Activated CD4-positive, alpha-beta T cell treated with anti-CD3 and anti-CD28 coated beads for 1 hour (primary cell): ENCODE data around the gene ALDH16A1.

ENCODE experiments used
- DNase-seq: peaks from one replicate; pipeline ENCODE4 v3.0.0-alpha.2; 2020

Gene ALDH16A1

GRCh38 chr19:49425178-49425577, 27.8 kb upstream of the ALDH16A1 start, which contains the start of gene GFY:
TSS of gene GFY (plus strand) at chr19:49425388. CDS start at chr19:49426431, 1,043 bp downstream.
- DNase-seq: no peak

- DNase-seq: no peak
These were observed 27.0 kb upstream of the ALDH16A1 start for GRCh38 chr19:49425922-49426592.

- DNase-seq: no peak
These were observed 25.7 kb upstream of the ALDH16A1 start for GRCh38 chr19:49427339-49427738.

GRCh38 chr19:49427855-49428546, 25.0 kb upstream of the ALDH16A1 start:
- no peak for DNase-seq

GRCh38 chr19:49428547-49429451, 24.2 kb upstream of the ALDH16A1 start:
- no peak for DNase-seq

- no peak for DNase-seq
These were observed 22.8 kb upstream of the ALDH16A1 start for GRCh38 chr19:49430172-49430677.

GRCh38 chr19:49430678-49431329, 22.2 kb upstream of the ALDH16A1 start:
- no peak for DNase-seq

GRCh38 chr19:49431330-49431749, 21.7 kb upstream of the ALDH16A1 start:
- DNase-seq: no peak

- no peak for DNase-seq
These were observed 20.6 kb upstream of the ALDH16A1 start for GRCh38 chr19:49432141-49433073.

- no peak for DNase-seq
These were observed 19.7 kb upstream of the ALDH16A1 start for GRCh38 chr19:49433240-49433901.

GRCh38 chr19:49434907-49435583, 18.0 kb upstream of the ALDH16A1 start:
- no peak for DNase-seq

GRCh38 chr19:49435670-49436069, 17.4 kb upstream of the ALDH16A1 start:
- DNase-seq: no peak

- no peak for DNase-seq
These were observed 16.5 kb upstream of the ALDH16A1 start for GRCh38 chr19:49436381-49437017.

- no peak for DNase-seq
These were observed 15.8 kb upstream of the ALDH16A1 start for GRCh38 chr19:49437231-49437630.

GRCh38 chr19:49438261-49438660, 14.8 kb upstream of the ALDH16A1 start:
- DNase-seq: no peak

- DNase-seq: no peak
These were observed 13.2 kb upstream of the ALDH16A1 start for GRCh38 chr19:49439836-49440235.

GRCh38 chr19:49440439-49441209, 12.4 kb upstream of the ALDH16A1 start:
- no peak for DNase-seq

GRCh38 chr19:49441210-49441959, 11.6 kb upstream of the ALDH16A1 start, which contains the start of gene SLC17A7:
TSS of gene SLC17A7 (minus strand) at chr19:49441527. CDS start at chr19:49441379, 148 bp downstream.
- no peak for DNase-seq
